Endothelial cell of umbilical vein (primary cell): Measurements from ENCODE around the gene MRPL33. TPM values are rescaled to one million over a fixed set of nuclear protein-coding genes. Genes with fewer than 3 reads are reported as not detected.

Experiments used
- BruUV-seq: library from RNA; stranded (reverse); fragments of 400-500 nt; replicated peaks from 2 replicates; lab custom pipeline; 2021; lab: Mats Ljungman, UMichigan
- CTCF ChIA-PET: fragments of 300-600, 350-600 bp; sonication (Branson Sonifier 250); formaldehyde crosslinking; loops from one replicate; lab custom pipeline; 2021; ENCODE audit warnings: antibody characterized with exemption, inconsistent platforms; lab: Charles Lee
- POLR2A ChIA-PET: fragments of 300-600, 350-600 bp; sonication (Branson Sonifier 250); formaldehyde crosslinking; loops from one replicate; lab custom pipeline; 2021; ENCODE audit warnings: antibody characterized with exemption, inconsistent platforms; lab: Charles Lee
- DNase-seq: peaks from one replicate; pipeline ENCODE4 v3.0.0-alpha.2; 2011; ENCODE audit warnings: low read depth, low spot score
- FAIRE-seq: peaks from 2 replicates; lab custom pipeline; 2011; peaks lifted over from hg19 to GRCh38; lab: Jason Lieb, UNC
- H2AFZ ChIP-seq: 2 replicates; pipeline ENCODE4 v1.6.0; 2012; ENCODE audit warnings: low read depth, low read length, control low read depth, inconsistent platforms
- H3K27ac ChIP-seq: 2 replicates; pipeline ENCODE4 v1.5.1; 2011; ENCODE audit warnings: low read depth, mild to moderate bottlenecking, control low read depth, low read length, moderate library complexity; ENCODE audit not compliant: insufficient read depth
- H3K27me3 ChIP-seq, 2 experiments: 2 replicates each; pipeline versions ENCODE4 v1.6.0 to v1.6.1; 2011; ENCODE audit warnings: low read length in 2 of 2, mixed read lengths in 1 of 2; ENCODE audit not compliant: control insufficient read depth in 2 of 2, insufficient read depth in 2 of 2
- H3K36me3 ChIP-seq, 2 experiments: 2 replicates in 1 of 2; 3 replicates in 1 of 2; pipeline ENCODE4 v1.5.1; 2011; ENCODE audit warnings: low read length in 2 of 2, mild to moderate bottlenecking in 1 of 2, moderate library complexity in 1 of 2; ENCODE audit not compliant: control insufficient read depth in 2 of 2, insufficient read depth in 2 of 2; ENCODE audit errors: extremely low read depth in 1 of 2
- H3K4me1 ChIP-seq: 3 replicates; pipeline ENCODE4 v1.5.1; 2011; ENCODE audit warnings: mild to moderate bottlenecking, low read length; ENCODE audit not compliant: control insufficient read depth, insufficient read depth; ENCODE audit errors: extremely low read depth
- H3K4me2 ChIP-seq: 2 replicates; pipeline ENCODE4 v1.6.1; 2011; ENCODE audit warnings: low read length, control low read depth, mixed read lengths; ENCODE audit not compliant: insufficient read depth
- H3K4me3 ChIP-seq, 3 experiments: fragments of 200-600 bp in 1 of 3; sonication (generic), shearing (Covaris generic) in 1 of 3; replicated peaks in 1 of 3; 2 replicates each; pipeline ENCODE4 v1.5.1; 2011 to 2016; ENCODE audit warnings: control low read depth in 3 of 3, low read length in 3 of 3, mild to moderate bottlenecking in 2 of 3, inconsistent platforms in 1 of 3, low read depth in 1 of 3, moderate library complexity in 1 of 3; ENCODE audit not compliant: insufficient read depth in 1 of 3
- H3K79me2 ChIP-seq: 2 replicates; pipeline ENCODE4 v1.6.0; 2012; ENCODE audit warnings: low read length, inconsistent platforms; ENCODE audit not compliant: control insufficient read depth, insufficient read depth
- H3K9ac ChIP-seq: replicated peaks from 2 replicates; pipeline ENCODE3; 2011; ENCODE audit warnings: low read length, control low read depth; ENCODE audit not compliant: insufficient read depth; ENCODE audit errors: extremely low read depth
- H3K9me1 ChIP-seq: replicated peaks from 3 replicates; pipeline ENCODE4 v1.6.0; 2011; ENCODE audit warnings: mild to moderate bottlenecking, low read length; ENCODE audit not compliant: control insufficient read depth, insufficient read depth; ENCODE audit errors: extremely low read depth
- H3K9me3 ChIP-seq: replicated peaks from 2 replicates; pipeline ENCODE4 v1.5.1; 2012; ENCODE audit warnings: low read length, inconsistent platforms; ENCODE audit not compliant: control insufficient read depth, insufficient read depth
- H4K20me1 ChIP-seq: replicated peaks from 2 replicates; pipeline ENCODE3; 2011; ENCODE audit warnings: mild to moderate bottlenecking, low read length; ENCODE audit not compliant: control insufficient read depth, insufficient read depth; ENCODE audit errors: extremely low read depth
- EZH2 ChIP-seq: IDR thresholded peaks from 2 replicates; pipeline ENCODE4 v1.6.1; 2012; ENCODE audit warnings: borderline replicate concordance, low read depth, mild to moderate bottlenecking, moderate library complexity, low read length, inconsistent platforms; ENCODE audit not compliant: severe bottlenecking
- FOS ChIP-seq: IDR thresholded peaks from 2 replicates; pipeline ENCODE4 v1.6.1; 2011; ENCODE audit warnings: mild to moderate bottlenecking, low read length, moderate library complexity, borderline replicate concordance; ENCODE audit not compliant: insufficient read depth
- GATA2 ChIP-seq: IDR thresholded peaks from 2 replicates; pipeline ENCODE4 v1.7.0; 2011; ENCODE audit warnings: low read depth, mild to moderate bottlenecking, moderate library complexity, mixed read lengths, low read length; ENCODE audit not compliant: insufficient read length, insufficient read depth
- JUN ChIP-seq: IDR thresholded peaks from 2 replicates; pipeline ENCODE4 v1.6.1; 2011; ENCODE audit warnings: borderline replicate concordance, low read depth; ENCODE audit not compliant: insufficient read length, insufficient read depth
- MYC ChIP-seq: IDR thresholded peaks from one replicate; pipeline ENCODE4 v1.6.1; 2011; ENCODE audit warnings: mild to moderate bottlenecking, low read depth, low read length
- POLR2A ChIP-seq: IDR thresholded peaks from 2 replicates; pipeline ENCODE4 v1.6.1; 2012; ENCODE audit warnings: low read depth, mild to moderate bottlenecking, control low read depth, low read length
- POLR2AphosphoS5 ChIP-seq: IDR thresholded peaks from 2 replicates; pipeline ENCODE4 v1.6.1; 2012; ENCODE audit warnings: low read depth, mild to moderate bottlenecking, control low read depth, low read length, moderate library complexity; ENCODE audit not compliant: insufficient read depth
- dilution Hi-C: fragments of 300-500 bp; cut with MboI; formaldehyde crosslinking; loops from one replicate; pipeline ENCODE4 v1.15.0; 2019; ENCODE audit warnings: low sequenced_read_pairs; ENCODE audit not compliant: extremely low pct_ligation_motif_present
- intact Hi-C: fragments of 100-400 bp; cut with micrococcal nuclease; formaldehyde crosslinking; loops from one replicate; pipeline ENCODE4 v1.10.0; 2022
- polyA plus RNA-seq, 4 experiments: library from polyadenylated mRNA; depleted of rRNA in 3 of 4; stranded (reverse) in 3 of 4; unstranded in 1 of 4; fragments of >200 nt; gene quantifications; 2 replicates each; pipeline versions ENCODE4 v1.2.1 to v1.2.3, GENCODE V29; 2011 to 2012; ENCODE audit warnings: missing spikeins in 1 of 4
- total RNA-seq: library from RNA; stranded (reverse); gene quantifications from 2 replicates; pipeline ENCODE4 v1.2.3, GENCODE V29; 2021
- TF ChIP-seq, protein P1 (sequence below), 2 donors: IDR thresholded peaks; 1 replicate in 1 of 2; 2 replicates in 1 of 2; pipeline ENCODE4 v1.5.1; 2011; ENCODE audit warnings: low read length in 2 of 2, mild to moderate bottlenecking in 2 of 2, moderate library complexity in 2 of 2, control low read depth in 1 of 2, inconsistent platforms in 1 of 2, low read depth in 1 of 2; ENCODE audit not compliant: insufficient read depth in 1 of 2; ENCODE audit errors: extremely low read depth in 1 of 2
- TF ChIP-seq, protein P2 (sequence below): IDR thresholded peaks from 2 replicates; pipeline ENCODE4 v1.6.1; 2011; ENCODE audit not compliant: insufficient read depth, insufficient read length

The MRPL33 gene
- total and polyA plus RNA-seq, 2 donors (not counting 3 experiments of a cell fraction or from before 2014, with no cell fraction given), result 36.1 to 97.4 TPM

- POLR2A ChIA-PET, result no interaction called here
Observed at GRCh38 chr2:27792759-27793158, 21.2 kb downstream of the MRPL33 start.

More at GRCh38 chr2:27792759-27793158, 21.2 kb downstream of the MRPL33 start:
- Histone ChIP-seq H3K9ac (peak overlapping the region; percentile 22), H3K79me2 (no peaks in the 10 kb centered on the region), H3K4me3 (no peak overlapping the region), H4K20me1 (no peaks in the 10 kb centered on the region), H3K4me2 (peak overlapping the region; percentile 50), H3K4me1 (peaks cover 21% of the 10 kb centered on the region), H3K27ac (peak overlapping the region; percentile 38), H3K9me3 (no peaks in the 10 kb centered on the region), H2AFZ (peak overlapping the region; percentile 89), H3K27me3 (no peaks in the 10 kb centered on the region), H3K9me1 (no peaks in the 10 kb centered on the region), H3K36me3 (no peaks in the 10 kb centered on the region)
- dilution Hi-C loops, result no loop called here
- peak; percentile 58 for DNase-seq
- intact Hi-C loops, result no loop called here
- no TSS peak for BruUV-seq
- peak; percentile 41 for TF ChIP-seq GATA2
- TF ChIP-seq JUN, result no peak
- TF ChIP-seq, protein P1, sequence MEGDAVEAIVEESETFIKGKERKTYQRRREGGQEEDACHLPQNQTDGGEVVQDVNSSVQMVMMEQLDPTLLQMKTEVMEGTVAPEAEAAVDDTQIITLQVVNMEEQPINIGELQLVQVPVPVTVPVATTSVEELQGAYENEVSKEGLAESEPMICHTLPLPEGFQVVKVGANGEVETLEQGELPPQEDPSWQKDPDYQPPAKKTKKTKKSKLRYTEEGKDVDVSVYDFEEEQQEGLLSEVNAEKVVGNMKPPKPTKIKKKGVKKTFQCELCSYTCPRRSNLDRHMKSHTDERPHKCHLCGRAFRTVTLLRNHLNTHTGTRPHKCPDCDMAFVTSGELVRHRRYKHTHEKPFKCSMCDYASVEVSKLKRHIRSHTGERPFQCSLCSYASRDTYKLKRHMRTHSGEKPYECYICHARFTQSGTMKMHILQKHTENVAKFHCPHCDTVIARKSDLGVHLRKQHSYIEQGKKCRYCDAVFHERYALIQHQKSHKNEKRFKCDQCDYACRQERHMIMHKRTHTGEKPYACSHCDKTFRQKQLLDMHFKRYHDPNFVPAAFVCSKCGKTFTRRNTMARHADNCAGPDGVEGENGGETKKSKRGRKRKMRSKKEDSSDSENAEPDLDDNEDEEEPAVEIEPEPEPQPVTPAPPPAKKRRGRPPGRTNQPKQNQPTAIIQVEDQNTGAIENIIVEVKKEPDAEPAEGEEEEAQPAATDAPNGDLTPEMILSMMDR (IDR thresholded peaks at IDR 0.05; ENCODE audit: extremely low read depth in 1 of 2, insufficient read depth in 1 of 2, low read depth in 1 of 2, low read length in 2 of 2), result no peak
- TF ChIP-seq, protein P2, sequence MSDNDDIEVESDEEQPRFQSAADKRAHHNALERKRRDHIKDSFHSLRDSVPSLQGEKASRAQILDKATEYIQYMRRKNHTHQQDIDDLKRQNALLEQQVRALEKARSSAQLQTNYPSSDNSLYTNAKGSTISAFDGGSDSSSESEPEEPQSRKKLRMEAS, result no peak
- no peak for TF ChIP-seq EZH2
- TF ChIP-seq POLR2A, result no peak
- no peak for TF ChIP-seq MYC
- peak; percentile 62 for TF ChIP-seq FOS
- no peak for TF ChIP-seq POLR2AphosphoS5
- peak; percentile 33 for FAIRE-seq
- CTCF ChIA-PET, result interaction anchor here (1.1 to 1.6 kb wide), 5 partner anchors 8 to 20 kb away, joined by 3 to 10 read pairs (median 4); no protein-coding TSS in a partner anchor
